Astrocyte (in vitro differentiated cells and primary cell): ENCODE data around the gene GRIN2A.

Experiments used
- EZH2 ChIP-seq: IDR thresholded peaks from 2 replicates; pipeline ENCODE4 v1.6.1; 2012; ENCODE audit warnings: mild to moderate bottlenecking, low read length, inconsistent platforms; ENCODE audit not compliant: insufficient read depth
- TF ChIP-seq, protein P1 (sequence below): IDR thresholded peaks from 2 replicates; pipeline ENCODE4 v1.5.1; 2011; ENCODE audit warnings: low read depth, mild to moderate bottlenecking, inconsistent platforms, low read length, moderate library complexity; ENCODE audit not compliant: insufficient read depth

- TF ChIP-seq, protein P1, sequence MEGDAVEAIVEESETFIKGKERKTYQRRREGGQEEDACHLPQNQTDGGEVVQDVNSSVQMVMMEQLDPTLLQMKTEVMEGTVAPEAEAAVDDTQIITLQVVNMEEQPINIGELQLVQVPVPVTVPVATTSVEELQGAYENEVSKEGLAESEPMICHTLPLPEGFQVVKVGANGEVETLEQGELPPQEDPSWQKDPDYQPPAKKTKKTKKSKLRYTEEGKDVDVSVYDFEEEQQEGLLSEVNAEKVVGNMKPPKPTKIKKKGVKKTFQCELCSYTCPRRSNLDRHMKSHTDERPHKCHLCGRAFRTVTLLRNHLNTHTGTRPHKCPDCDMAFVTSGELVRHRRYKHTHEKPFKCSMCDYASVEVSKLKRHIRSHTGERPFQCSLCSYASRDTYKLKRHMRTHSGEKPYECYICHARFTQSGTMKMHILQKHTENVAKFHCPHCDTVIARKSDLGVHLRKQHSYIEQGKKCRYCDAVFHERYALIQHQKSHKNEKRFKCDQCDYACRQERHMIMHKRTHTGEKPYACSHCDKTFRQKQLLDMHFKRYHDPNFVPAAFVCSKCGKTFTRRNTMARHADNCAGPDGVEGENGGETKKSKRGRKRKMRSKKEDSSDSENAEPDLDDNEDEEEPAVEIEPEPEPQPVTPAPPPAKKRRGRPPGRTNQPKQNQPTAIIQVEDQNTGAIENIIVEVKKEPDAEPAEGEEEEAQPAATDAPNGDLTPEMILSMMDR = no peak
- TF ChIP-seq EZH2 = no peak
Measured at GRCh38 chr16:10110552-10110951, 71.7 kb downstream of the GRIN2A start.
